Activated T-cell treated with anti-CD3 and anti-CD28 coated beads for 48 hours (primary cell): ENCODE measurements around the gene YWHAG.
"Not testable (repeated sequence)": the region's sequence is repeated elsewhere in the genome, so short reads cannot be mapped to it uniquely, and the experiment has no call there.

Source experiments
- DNase-seq: peaks from one replicate; pipeline ENCODE4 v3.0.0-alpha.2; 2020; ENCODE audit warnings: low read depth

The YWHAG gene

DNA sequence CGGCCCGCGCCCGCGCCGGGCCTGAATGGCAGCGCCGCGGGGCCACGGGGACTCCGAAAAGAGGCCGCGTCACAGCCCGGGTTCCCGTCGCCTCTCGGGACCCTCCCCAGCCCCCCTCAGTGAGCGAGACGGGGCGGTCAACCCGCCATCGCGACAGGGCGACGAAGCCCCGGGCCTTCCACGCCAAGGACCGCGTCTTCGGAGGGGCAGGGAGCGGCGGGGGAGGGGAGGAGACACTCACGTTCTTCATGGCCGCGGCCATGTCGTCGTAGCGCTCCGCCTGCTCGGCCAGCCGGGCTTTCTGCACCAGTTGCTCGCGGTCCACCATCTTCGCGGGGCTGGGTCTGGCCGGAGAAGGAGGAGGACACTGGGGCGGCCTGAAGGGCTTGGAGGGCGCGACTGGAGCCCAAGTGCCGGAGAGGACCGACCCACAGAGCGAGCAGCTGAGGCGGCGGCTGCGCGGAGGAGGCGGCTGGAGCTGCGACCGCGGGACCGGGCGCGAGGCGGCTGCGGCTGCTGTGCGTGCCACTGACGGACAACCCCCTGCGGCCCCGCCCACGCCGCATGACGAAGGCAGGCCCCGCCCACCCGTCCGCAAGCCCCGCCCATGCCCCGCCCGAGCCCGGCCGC is at the start of gene YWHAG:
TSS of gene YWHAG (minus strand) at position 511 of the 630 bp plus-strand sequence. CDS start at position 328, 183 bp downstream.
- peak; percentile 86 for DNase-seq

DNA sequence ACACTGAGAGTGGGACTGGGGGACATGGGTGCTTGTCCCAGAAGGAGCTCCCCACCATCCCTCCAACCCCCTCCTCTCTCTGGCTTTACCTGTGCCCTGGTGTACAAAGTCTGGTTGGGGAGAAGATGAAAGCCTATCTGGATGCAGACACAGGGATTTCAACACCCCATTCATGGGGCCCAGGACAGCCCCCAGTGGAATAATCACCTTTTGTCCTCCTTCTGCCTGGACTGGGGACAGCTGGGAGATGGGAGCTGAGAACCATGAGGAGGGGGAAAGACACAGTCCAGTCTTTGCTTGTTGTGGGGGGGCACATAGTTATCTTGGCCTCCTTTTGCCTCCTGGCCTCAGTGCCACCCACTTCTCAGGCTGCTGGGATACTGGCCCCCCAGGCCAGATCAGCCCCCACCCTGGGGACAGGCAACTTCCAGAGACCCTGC is 49.4 kb upstream of the YWHAG start:
- DNase-seq = no peak

DNA sequence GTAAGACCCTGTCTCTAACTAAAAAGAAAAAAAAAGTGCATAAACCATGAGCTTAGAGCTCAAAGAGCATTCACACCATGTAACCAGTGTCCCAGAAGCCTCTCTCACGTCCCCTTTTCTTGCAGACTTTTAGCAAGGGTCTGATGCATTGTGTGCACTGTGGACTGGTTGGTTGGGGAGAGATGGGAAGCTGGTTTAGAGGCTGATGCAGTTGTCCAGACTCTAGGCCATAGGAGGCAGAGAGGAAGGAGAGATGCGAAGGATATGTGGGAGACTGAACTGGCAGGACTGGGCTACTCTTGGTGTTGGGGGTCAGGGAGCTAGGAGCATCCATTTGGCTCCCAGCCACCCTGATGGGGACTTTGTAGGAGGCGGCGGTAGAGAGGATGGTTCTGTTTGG is 48.9 kb upstream of the YWHAG start:
- no peak for DNase-seq

DNA sequence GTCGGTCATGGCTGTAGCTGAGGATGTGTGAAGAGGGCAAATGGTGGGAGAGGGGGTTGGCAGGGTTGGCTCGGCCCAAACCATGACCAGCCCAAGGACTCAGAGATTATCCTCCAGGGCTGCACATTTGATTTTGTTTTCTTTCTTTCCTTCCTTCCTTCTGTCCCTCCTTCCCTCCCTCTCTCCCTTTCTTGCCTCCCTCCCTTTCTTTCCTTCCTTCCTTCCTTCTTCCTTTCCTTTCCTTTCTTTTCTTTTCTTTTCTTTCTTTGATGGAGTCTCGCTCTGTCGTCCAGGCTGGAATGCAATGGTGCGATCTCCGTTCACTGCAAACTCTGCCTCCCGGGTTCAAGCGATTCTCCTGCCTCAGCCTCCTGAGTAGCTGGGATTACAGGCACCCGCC is 46.9 kb upstream of the YWHAG start:
- no peak for DNase-seq

DNA sequence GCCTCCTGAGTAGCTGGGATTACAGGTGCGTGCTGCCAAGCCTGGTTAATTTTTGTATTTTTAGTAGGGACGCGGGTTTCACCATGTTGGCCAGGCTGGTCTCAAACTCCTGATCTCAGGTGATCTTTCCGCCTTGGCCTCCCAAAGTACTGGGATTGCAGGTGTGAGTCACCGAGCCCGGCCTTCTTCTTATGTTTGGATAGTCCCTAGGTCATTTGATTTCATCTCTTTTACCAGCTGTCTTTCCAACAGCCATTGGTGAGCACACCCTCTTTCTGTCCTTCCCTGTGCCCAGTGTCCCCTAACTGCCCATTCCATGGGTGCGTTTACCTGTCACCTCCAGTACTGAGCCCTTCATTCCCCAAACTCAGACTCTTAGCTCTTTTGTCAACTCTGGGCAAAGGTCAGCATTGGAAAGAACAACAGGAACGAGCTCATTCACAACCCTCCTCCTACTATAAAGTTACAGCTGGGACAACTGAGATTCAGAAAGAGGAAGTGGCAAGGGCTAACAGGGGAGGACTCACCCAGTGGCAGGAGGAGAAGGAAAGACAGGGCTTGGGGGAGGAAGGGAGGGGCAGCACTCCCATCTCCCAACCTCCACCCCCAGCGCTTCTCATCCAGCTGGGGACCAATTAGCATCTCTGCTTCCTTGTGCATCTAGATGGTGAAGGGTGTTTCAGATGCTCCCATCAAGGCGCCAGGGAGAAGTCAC is 45.1 kb upstream of the YWHAG start:
- DNase-seq = no peak

DNA sequence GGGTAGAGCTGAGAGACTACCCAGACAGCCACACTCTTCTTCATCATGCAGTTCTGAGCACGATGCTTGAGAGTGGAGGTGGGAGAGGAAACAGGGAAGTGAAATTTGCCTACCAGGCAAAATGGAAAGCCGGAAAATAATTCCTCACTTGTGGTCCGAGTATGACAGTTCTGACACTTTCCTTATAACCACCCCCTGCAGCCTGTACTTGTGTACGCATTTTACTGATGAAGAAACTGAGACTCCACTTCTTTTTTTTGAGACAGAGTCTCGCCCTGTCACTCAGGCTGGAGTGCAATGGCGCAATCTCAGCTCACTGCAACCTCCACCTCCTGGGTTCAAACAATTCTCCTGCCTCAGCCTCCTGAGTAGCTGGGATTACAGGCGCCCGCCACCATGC is 44.3 kb upstream of the YWHAG start:
- DNase-seq = not testable (repeated sequence)

DNA sequence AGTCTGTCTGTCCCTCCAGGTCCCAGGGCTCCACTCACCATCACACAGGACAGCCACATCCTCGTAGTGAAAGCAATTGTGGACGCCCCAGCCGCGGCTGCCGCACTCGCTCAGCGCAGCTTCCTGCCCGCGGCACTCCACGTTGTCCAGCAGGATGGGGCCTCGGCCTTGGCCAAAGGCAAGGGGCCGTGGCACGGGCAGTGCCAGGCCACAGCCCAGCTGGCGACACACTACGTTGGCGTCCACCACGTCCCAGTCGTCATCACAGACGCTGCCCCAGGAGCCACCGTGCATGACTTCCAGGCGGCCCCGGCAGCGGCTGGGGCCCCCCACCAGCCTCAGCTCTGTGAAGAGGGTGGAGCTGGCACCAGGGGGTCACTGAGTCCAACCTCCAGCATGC is 41.5 kb upstream of the YWHAG start:
- DNase-seq = no peak

DNA sequence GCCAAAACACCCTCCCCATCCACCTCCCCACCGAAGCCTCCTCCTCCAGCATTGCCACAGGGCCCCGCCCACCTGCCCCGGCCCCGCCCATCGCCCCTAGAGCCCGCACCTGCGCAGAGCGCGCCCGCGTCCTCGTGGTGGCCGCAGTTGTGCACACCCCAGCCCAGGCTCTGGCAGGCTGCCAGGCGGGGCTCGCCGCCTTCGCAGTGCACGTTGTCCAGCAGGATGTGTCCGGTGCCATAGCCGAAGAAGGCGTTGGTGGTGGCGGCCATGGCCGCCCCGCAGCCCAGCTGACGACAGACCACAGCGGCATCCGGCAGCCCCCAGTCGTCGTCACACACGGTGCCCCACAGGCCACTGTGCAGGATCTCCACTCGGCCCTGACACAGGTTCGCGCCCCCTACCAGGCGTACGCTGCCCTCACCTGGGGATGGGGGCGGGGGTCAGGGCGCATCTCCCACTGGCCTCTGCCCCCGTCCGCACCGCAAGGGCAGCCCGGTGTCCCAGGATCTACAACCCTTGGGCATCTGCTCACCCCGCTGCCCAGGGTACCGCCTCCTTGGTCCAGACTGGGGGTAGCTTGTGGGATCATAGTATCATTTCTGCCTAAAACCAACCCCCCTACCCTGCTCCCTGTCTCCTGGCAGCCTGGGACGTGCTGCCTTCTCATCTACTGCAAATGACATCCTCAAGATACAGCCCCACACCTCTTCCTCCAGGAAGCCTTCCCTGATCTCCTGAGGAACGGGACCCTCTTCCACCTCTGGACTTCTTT is 38.8 kb upstream of the YWHAG start:
- DNase-seq = peak; percentile 80

DNA sequence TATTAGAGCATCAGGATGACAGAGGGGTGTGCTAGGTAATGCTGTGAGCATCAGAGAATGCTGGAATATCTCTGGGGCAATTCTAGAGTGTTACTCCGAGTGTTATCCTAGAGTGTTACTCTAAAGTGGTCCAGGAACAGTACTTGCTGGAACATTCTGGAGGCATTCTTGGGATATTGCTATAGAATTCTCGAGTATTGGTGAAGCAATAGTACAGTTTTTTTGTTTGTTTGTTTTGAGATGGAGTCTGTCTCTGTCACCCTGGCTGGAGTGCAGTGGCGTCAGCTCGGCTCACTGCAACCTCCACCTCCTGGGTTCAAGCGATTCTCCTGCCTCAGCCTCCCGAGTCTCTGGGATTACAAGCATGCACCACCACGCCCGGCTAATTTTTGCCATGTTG is 38.1 kb upstream of the YWHAG start:
- no peak for DNase-seq

DNA sequence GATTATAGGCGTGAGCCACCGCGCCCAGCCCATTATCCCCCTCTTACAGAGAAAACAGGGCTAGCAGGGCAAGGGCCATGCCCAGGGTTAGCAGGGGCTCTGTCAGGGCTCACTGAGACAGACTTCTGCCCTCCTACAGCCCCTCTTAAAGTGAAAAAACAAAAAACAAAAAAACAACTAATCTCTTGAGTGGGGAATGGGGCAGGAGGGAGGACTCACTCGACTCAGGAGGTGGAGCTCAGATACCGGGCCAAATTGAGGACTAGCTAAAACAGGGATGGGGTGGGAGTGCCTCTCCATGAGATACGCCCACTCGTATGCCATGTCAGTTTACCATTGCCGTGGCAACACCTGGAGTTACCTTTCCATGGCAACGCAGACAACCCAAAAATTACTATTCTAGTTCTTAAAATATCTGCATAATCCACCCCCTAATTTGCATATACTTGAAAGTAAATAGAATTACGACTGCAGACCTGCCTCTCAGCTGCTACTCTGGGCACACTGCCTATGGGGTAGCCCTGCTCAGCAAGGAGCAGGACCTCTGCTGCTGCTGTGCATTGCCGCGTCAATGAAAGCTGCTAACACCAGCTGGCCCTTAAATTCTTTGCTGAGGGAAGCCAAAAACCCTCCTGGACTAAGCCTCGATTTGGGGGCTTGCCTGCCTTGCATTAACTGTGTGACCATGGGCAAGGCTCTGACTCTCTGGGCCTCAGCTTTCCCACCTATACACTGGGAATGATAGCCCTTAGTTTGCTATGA is 37.4 kb upstream of the YWHAG start:
- no peak for DNase-seq

DNA sequence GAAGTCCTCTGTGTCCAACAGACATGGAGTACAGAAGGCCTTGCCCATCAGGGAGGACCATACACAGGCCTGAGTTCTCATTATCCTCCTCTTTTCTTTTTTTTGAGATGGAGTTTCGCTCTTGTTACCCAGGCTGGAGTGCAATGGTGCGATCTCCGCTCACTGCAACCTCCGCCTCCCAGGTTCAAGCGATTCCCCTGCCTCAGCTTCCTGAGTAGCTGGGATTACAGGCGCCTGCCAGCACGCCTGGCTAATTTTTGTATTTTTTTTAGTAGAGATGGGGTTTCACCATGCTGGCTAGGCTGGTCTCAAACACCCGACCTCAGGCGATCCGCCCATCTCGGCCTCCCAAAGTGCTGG is 36.8 kb upstream of the YWHAG start:
- not testable (repeated sequence) for DNase-seq

DNA sequence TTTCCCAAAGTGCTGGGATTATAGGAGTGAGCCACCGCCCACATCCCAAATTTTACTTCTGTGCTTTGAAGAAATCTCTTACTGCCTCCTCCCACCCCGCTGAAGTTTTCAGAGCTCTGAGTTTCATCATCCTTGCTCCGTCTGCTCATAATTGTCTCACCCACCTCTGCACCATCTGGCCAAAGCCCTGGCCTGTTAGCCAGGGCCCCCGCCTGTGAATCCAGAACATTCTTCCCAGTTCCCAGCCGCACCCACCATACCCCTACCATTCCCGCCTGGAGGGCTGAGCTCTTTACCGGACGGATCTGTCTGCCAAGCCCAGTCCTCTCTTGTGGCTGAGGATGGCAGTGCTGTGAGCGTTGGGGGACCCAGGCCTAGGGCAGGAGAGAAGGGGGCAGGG is 36.2 kb upstream of the YWHAG start:
- DNase-seq = no peak

DNA sequence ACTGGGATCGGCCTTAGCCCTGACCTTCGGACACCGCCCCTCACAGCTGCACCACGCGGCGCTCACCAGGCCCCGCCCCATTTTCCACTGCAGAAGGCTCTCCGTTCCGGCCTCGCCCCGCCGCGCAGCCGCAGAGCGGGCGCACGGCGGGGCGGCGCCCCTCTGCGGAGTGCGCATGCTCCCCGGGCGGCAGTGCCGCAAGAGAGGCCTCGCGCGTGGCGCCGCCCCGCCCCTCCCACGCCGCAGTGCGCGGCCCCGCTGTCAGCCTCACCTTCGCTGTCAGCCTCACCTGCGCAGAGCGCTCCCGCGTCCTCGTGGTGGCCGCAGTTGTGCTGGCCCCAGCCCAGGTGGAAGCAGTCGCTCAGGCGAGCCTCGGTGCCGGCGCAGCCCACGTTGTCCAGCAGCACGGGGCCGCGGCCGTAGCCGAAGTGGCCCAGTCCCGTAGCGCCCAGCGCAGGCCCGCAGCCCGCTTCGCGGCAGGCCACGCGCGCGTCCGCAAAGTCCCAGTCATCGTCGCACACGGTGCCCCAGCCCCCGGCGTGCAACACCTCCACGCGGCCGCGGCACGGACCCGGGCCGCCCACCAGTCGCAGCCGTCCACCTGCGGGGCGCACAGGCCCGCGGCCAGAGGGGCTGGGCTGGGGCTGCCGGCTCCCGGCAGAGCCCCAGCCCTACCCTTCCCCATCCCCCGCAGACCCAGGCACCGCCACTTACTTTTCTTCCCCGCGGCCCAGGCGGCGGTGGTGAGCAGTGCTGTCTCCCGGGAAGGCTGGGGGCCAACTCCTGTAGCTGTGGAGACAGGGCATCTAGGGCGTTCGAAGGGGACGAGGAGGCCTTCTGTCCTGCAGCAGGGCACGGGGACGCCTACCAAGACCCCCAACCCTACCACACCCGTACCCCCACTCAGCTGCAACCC is 34.6 kb upstream of the YWHAG start:
- DNase-seq = peak; percentile 94

DNA sequence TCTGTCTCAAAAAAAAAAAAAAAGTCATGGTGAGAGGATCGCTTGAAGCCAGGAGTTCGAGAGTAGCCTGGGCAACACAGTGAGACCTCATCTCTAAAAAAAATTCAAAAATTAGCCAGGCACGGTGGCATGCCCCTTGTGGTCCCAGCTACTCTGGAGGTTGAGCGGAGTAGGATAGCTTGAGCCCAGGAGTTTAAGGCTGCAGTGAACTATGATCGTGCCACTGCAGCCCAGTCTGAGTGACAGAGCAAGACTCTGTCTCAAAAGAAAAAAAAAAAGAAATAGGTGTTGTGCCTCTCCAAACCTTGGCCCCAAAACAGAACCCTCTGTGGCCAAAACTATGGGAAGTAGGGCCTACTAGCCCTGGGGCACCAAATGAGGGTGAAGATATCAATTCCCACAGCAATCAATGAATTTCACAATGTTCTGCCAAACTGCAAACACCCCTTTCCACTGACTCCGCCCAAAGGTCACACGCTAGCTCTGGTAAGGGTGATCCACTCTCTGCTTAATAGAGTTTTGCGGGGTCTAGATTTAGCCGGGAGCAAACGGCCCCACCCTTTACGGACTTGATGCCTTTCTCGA is 33.8 kb upstream of the YWHAG start:
- no peak for DNase-seq

DNA sequence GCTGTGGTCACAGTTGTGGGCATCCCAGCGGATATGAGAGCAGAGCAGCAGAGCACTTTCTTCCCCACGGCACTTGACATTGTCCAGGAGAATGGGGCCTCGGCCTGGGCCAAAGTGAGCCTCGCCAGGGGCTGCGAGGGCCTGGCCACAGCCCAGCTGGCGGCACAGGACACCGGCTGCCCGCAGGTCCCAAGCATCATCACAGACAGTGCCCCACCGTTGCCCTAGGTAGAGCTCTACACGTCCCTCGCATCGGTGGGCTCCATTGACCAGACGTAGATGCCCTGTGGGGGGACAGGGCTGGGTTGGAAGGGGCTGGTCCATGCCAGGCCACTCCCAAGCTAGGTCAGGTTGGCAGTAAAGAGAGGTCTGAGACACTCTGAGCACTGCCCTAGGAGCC is 31.3 kb upstream of the YWHAG start:
- no peak for DNase-seq

DNA sequence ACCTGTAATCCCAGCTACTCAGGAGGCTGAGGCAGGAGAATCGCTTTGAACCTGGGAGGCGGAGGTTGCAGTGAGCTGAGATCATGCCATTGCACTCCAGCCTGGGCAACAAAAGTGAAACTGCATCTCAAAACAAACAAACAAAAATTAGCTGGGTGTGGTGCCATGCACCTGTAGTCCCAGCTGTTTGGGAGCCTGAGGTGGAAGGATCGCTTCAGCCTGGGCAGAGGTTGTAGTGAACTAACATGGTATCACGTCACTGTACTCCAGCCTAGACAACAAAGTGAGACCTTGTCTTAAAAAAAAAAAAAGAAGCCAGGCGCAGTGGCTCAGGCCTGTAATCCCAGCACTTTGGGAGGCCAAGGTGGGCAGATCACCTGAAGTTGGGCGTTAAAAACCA is 29.0 kb upstream of the YWHAG start:
- DNase-seq = not testable (repeated sequence)

DNA sequence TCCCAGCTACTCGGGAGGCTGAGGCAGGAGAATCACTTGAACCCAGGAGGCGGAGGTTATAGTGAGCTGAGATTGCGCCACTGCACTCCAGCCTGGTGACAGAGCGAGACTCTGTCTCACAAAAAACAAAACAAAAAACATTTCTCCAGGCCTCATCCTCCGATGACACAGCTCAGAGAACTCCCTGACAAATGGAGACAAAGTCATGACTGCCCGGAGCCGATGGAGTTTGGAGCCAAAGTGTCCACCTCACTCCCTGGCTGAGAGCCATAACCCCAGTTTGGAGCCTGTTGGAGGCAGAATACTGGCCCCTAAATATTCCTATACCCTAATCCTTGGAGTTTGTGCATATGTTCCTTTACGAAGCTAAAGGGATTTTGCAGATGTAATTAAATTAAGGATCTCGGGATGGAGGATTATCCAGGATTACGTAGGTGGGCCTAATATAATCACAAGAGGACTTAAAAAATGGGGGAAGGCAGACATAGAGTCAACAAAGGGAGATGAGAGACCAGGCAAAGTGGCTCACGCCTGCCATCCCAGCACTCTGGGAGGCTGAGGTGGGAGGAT is 28.0 kb upstream of the YWHAG start:
- DNase-seq = no peak

DNA sequence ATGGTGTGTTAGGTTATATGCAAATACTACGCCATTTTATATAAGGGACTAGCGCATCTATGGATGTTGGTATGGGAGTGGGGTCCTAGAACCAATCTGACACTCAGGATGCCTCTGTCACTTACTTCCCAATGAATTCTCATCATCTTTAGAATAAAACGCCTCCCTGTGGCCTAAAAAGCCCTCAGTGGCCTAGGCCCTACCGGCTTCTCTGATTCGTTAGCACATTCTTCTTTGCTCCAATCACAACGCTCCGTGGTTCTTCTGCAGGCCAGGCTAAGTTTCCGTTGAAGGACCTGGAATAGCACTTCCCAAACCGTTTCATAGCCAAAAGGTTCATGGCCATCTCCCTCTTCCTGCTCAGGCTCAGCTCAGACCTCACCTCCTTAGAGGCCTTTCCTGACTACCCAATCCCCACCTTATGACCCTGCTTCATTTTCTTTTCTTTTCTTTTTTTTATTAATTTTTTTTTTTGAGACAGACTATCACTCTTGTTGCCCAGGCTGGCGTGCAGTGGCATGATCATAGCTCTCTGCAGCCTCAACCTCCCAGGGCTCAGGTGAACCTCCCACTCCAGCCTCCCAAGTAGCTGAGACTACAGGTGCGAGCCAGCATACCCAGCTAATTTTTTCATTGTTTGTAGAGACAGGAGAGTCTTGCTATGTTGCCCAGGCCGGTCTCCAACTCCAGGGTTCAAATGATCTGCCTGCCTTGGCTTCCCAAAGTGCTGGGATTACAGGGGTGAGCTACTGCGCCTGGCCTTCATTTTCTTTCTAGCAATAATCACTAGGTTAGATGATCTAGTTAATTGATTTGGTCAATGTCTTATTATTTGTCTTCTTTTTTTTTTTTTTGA is 24.5 kb upstream of the YWHAG start:
- DNase-seq = no peak

DNA sequence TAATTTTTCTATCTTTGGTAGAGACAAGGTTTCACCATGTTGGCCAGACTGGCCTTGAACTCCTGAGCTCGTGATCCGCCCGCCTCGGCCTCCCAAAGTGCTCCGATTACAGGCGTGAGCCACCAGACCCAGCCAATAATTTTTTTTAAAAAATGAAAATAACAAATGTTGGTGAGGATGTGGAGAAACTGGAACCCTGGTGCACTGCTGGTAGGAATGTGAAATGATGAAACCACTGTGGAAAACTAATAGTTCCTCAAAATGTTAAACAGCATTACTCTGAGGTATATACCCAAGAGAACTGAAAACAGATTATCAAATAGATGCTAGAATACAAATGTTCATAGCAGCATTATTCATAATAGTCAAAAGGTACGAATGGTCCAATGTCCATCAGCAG is 23.0 kb upstream of the YWHAG start:
- DNase-seq = no peak

DNA sequence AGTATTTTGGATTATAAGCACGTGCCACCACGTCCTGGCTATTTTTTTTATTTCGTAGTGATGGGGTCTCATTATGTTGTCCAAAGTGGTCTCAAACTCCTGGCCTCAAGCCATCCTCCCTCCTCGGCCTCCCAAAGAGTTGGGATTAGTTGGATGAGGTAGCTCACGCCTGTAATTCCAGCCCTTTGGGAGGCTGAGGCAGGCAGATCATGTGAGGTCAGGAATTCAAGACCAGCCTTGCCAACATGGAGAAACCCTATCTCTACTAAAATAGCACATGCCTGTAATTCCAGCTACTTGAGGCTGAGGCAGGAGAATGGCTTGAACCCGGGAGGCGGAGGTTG is 21.8 kb upstream of the YWHAG start:
- no peak for DNase-seq
